Gastroesophageal sphincter (tissue), 4 donors: ENCODE measurements around the gene JPH4. TPM values are rescaled to one million over a fixed set of nuclear protein-coding genes. Genes with fewer than 3 reads are reported as not detected.

Experiments
- ATAC-seq: fragments of 150-250 bp; one replicate; pipeline ENCODE4 v1.9.1; 2016; ENCODE audit warnings: mild to moderate bottlenecking, moderate library complexity
- H3K27ac ChIP-seq, 4 donors: fragments of 200-600 bp; sonication (generic) in 3 of 4; 1 replicate in 3 of 4; 2 replicates in 1 of 4; pipeline ENCODE4 v1.5.1; 2016 to 2019
- H3K27me3 ChIP-seq: fragments of 200-600 bp; sonication (generic); one replicate; pipeline ENCODE4 v1.5.1; 2019
- H3K36me3 ChIP-seq, 2 donors: fragments of 200-600 bp; sonication (generic); one replicate each; pipeline ENCODE4 v1.5.1; 2019; ENCODE audit warnings: control low read depth in 1 of 2
- H3K4me1 ChIP-seq, 3 donors: fragments of 200-600 bp; sonication (generic); 1 replicate in 2 of 3; 2 replicates in 1 of 3; pipeline ENCODE4 v1.5.1; 2016 to 2019; ENCODE audit warnings: control low read depth in 2 of 3
- H3K4me3 ChIP-seq, 2 donors: fragments of 200-600 bp; sonication (generic); one replicate each; pipeline ENCODE4 v1.5.1; 2019; ENCODE audit warnings: mild to moderate bottlenecking in 1 of 2, moderate library complexity in 1 of 2
- H3K9me3 ChIP-seq, 3 donors: fragments of 200-600 bp; sonication (generic); one replicate each; pipeline ENCODE4 v1.5.1; 2017 to 2019; ENCODE audit warnings: control low read depth in 2 of 3
- EP300 ChIP-seq: sonication (generic); formaldehyde crosslinking; IDR thresholded peaks from one replicate; pipeline ENCODE4 v1.6.1; 2017; ENCODE audit warnings: antibody characterized with exemption, mild to moderate bottlenecking
- POLR2A ChIP-seq, 2 donors: fragments of 450-650 bp; IDR thresholded peaks; one replicate each; pipeline ENCODE4 v1.6.1; 2017; ENCODE audit warnings: antibody characterized with exemption in 2 of 2, mild to moderate bottlenecking in 2 of 2, moderate library complexity in 1 of 2
- POLR2AphosphoS5 ChIP-seq: sonication (generic); formaldehyde crosslinking; IDR thresholded peaks from one replicate; pipeline ENCODE4 v1.6.1; 2017; ENCODE audit warnings: antibody characterized with exemption
- WGBS, 2 donors: methylation state at CpG; one replicate each; pipeline ENCODE4 v1.1.5; 2018; ENCODE audit warnings: low coverage in 1 of 2; 5-methylcytosine and 5-hydroxymethylcytosine counted together
- total RNA-seq, 4 donors: library from RNA; depleted of rRNA; stranded (reverse); fragments of >200 nt; gene quantifications; one replicate each; pipeline ENCODE4 v1.1.0, GENCODE V29; 2016
- TF ChIP-seq, protein P1 (sequence below), 4 experiments: fragments of 200-600 bp in 2 of 4; fragments of 450-650 bp in 2 of 4; sonication (generic) in 1 of 4; IDR thresholded peaks; one replicate each; pipeline ENCODE4 v1.5.1; 2017 to 2019; ENCODE audit warnings: antibody characterized with exemption in 4 of 4, mild to moderate bottlenecking in 2 of 4, moderate library complexity in 2 of 4

JPH4 gene
- total RNA-seq, 4 donors from 2014 or later, result 0.78 to 2.7 (median 1.5) TPM

DNA sequence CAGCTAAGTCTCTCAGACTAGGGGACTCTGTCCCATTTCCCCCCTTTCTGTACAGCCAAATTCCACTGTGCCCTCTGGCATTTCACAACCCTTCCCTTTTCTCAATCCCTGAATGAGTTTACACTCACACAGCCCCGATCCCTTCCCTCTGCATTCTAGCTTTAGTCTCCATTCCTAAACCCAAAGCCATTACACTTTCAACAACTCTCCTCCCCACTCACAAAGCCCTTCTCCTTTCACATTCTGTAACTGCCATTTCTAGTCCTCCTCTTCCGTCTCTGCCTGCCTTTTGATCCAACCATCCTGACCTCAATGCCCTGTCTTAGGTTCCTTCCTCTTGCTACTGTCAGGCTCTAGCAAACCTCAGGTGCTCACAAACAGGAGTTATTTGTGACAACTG, 30.7 kb downstream of the JPH4 start:
- ATAC-seq, result no peak
- H3K4me1 ChIP-seq, result peaks cover 0 to 25% (median 0%) of the 10 kb centered on the region in 3 donors
- no peak overlapping the region for H3K4me3 ChIP-seq
- 68 to 94% methylated on average over 2 of the region's 2 CpGs for WGBS, 2 donors
- no peaks in the 10 kb centered on the region for H3K36me3 ChIP-seq
- no peaks in the 10 kb centered on the region for H3K9me3 ChIP-seq
- no peak overlapping the region for H3K27ac ChIP-seq
- TF ChIP-seq POLR2A (IDR thresholded peaks at IDR 0.05), result no peak
- TF ChIP-seq POLR2AphosphoS5, result no peak
- TF ChIP-seq EP300, result no peak
- TF ChIP-seq, protein P1, sequence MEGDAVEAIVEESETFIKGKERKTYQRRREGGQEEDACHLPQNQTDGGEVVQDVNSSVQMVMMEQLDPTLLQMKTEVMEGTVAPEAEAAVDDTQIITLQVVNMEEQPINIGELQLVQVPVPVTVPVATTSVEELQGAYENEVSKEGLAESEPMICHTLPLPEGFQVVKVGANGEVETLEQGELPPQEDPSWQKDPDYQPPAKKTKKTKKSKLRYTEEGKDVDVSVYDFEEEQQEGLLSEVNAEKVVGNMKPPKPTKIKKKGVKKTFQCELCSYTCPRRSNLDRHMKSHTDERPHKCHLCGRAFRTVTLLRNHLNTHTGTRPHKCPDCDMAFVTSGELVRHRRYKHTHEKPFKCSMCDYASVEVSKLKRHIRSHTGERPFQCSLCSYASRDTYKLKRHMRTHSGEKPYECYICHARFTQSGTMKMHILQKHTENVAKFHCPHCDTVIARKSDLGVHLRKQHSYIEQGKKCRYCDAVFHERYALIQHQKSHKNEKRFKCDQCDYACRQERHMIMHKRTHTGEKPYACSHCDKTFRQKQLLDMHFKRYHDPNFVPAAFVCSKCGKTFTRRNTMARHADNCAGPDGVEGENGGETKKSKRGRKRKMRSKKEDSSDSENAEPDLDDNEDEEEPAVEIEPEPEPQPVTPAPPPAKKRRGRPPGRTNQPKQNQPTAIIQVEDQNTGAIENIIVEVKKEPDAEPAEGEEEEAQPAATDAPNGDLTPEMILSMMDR (IDR thresholded peaks at IDR 0.05), result no peak
- no peaks in the 10 kb centered on the region for H3K27me3 ChIP-seq

DNA sequence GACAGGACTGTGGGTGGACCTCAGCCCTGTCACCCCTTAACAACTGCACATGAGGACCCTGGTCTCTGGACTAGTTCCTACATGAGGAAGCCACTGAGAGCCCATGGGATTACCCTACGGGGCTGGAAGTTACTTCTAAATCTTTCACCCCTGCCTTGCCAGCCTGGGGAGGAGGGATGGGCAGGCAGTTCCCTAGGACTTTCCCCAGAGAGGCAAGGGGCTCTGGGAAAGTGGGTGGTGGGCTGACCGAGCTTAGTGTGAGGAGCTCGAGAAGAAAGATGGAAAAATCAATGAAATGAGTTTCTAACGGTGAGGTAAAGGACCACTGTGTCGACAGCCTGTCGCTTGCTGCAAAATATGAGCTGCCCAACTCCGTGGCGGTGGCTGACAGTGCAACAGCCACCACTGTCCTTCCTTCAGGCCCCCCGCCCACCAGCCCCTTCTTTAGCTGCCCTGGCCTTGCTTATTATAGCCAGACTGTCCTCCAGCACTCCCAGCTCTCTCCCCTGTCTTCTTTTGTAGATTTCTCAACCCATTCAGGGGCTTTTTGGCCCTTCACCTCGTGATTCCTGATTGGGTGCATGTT, 32.0 kb downstream of the JPH4 start:
- 70 to 90% methylated on average over 2 to 10 of the region's 10 CpGs for whole genome bisulfite sequencing, 2 donors
- no peak for ATAC-seq
- no peaks in the 10 kb centered on the region for H3K9me3 ChIP-seq
- H3K36me3 ChIP-seq, result no peaks in the 10 kb centered on the region
- H3K4me1 ChIP-seq, result peaks cover 0 to 18% (median 0%) of the 10 kb centered on the region in 3 donors
- no peak overlapping the region for H3K27ac ChIP-seq
- no peaks in the 10 kb centered on the region for H3K27me3 ChIP-seq
- TF ChIP-seq POLR2A (IDR thresholded peaks at IDR 0.05), result no peak
- H3K4me3 ChIP-seq, result no peak overlapping the region

DNA sequence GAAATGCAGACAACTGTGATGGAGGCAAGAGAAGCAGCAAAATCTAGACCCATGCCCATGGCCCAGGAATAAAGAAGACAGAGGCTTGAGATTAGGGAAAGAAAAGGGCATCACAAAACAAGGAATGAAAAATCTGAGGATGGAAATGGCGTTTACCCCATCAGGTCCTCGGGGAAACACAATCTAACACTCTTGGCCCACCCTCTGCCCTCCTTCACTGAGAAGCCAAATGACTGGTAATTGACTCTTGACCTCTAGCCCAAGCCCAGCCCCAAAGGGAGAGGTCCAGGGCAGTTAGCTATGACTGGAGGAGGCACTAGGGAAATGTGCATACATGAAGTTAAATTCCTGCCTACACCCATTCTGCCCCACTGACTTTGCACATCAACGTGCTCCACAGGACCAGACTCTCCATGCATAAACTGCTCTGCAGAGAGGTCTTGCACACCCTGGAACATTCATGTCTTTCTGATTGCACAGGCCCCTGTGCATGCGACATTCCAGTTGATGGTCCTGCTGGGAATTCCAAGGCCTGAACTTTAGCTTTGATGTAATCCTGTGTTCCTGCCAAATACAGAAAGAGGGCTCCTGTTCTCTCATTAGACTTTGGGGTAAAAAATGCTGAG, 32.7 kb downstream of the JPH4 start:
- H3K4me1 ChIP-seq, result peaks cover 0 to 18% (median 0%) of the 10 kb centered on the region in 3 donors
- no peak for ATAC-seq
- TF ChIP-seq POLR2A (IDR thresholded peaks at IDR 0.05) (no peak), EP300 (no peak), POLR2AphosphoS5 (no peak)
- TF ChIP-seq, protein P1 (IDR thresholded peaks at IDR 0.05), result no peak
- 85% methylated on average over 4 of the region's 4 CpGs; no CpG with 5 or more reads in 1 of the 2 donors for WGBS, 2 donors
- no peaks in the 10 kb centered on the region for H3K9me3 ChIP-seq
- no peak overlapping the region for H3K4me3 ChIP-seq
- no peaks in the 10 kb centered on the region for H3K36me3 ChIP-seq
- no peaks in the 10 kb centered on the region for H3K27me3 ChIP-seq
- no peak overlapping the region for H3K27ac ChIP-seq

DNA sequence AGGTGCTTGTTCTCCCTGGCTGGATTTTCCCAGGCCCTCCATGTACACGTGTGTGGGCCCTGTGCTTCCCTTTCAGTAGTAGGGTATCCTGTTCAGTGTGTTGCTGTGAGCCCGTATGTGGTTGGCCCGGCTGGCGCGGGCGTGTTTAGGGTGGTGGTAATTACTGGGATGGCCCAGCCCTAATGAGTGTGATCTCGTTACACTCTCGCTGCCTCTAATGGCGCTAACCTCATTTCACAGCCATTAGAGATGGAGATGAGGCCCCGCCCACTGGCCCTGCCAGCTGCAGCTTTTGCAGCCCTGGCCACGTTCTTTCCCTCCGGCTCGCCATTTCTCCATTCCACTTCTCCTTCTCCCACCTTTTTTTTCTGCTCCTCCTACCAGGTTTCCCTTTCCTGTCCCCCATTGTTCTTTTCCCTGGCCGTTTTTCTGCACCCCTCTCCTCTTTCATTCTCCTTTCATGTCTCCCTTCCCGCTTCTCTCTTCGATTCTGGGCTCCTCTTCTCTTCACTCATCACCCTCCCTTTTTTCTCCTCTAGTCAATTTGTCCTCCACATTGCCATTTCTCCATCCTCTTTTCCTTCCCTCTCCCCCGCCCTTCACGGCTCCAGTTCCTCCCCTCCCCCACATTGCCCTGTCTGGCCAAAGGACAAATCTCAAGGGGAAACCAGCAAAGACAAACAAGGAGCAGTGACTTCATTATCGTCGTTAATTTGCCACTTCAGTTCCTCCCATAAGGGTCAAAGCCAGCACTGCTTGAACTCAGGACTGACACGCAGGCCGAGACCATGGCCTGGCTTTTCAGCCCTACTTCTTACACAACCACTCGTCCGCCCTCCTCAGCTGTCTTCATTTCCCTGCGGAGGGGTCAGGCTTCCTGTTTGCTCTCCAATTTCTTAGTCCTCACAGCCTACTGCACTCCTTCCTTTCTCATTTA, 33.8 kb downstream of the JPH4 start:
- peak; percentile 74 for ATAC-seq
- H3K27me3 ChIP-seq, result no peaks in the 10 kb centered on the region
- no peak overlapping the region for H3K4me3 ChIP-seq
- H3K36me3 ChIP-seq, result no peaks in the 10 kb centered on the region
- TF ChIP-seq, protein P1 (IDR thresholded peaks at IDR 0.05), result no peak
- no peak for TF ChIP-seq POLR2AphosphoS5
- TF ChIP-seq EP300, result no peak
- no peak for TF ChIP-seq POLR2A (IDR thresholded peaks at IDR 0.05)
- peak overlapping the region in 1 of 4 donors; percentile 17 for H3K27ac ChIP-seq
- peaks cover 0 to 7% (median 0%) of the 10 kb centered on the region in 3 donors for H3K4me1 ChIP-seq
- no peaks in the 10 kb centered on the region for H3K9me3 ChIP-seq
- WGBS, 2 donors, result 44 to 47% methylated on average over 16 to 22 of the region's 25 CpGs

DNA sequence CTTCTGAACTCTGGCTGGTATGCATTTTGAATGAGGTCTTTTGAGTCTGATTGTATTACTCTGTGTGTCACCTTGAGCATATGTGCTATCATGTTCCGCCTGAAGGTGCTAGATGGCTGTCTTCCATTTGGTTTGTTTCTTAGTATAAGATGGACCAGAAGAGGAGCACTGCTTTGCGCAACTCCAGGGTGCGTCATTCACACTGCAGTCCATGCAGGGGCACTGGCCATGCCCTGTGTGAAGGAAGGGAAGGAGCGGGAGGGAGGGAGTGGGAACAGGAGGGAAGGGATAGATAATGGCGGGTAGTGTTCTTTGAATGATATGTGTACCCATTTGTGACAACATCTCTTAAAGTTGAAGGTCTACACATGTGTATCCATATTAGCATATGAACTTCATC, 35.2 kb downstream of the JPH4 start:
- whole genome bisulfite sequencing, 2 donors, result 100% methylated on average over 5 of the region's 5 CpGs; no CpG with 5 or more reads in 1 of the 2 donors
- H3K36me3 ChIP-seq, result no peaks in the 10 kb centered on the region
- no peak overlapping the region for H3K4me3 ChIP-seq
- no peak for ATAC-seq
- H3K27me3 ChIP-seq, result no peaks in the 10 kb centered on the region
- no peak overlapping the region for H3K27ac ChIP-seq
- H3K9me3 ChIP-seq, result no peaks in the 10 kb centered on the region
- H3K4me1 ChIP-seq, result peaks cover 0 to 11% (median 0%) of the 10 kb centered on the region in 3 donors
- TF ChIP-seq EP300, result no peak
- no peak for TF ChIP-seq POLR2AphosphoS5
- no peak for TF ChIP-seq POLR2A (IDR thresholded peaks at IDR 0.05)
- TF ChIP-seq, protein P1 (IDR thresholded peaks at IDR 0.05), result no peak
